ENCODE measurements around the gene CYFIP2.

- TF ChIP-seq CTCF (IDR thresholded peaks at IDR 0.05) (no peak), POLR2A (IDR thresholded peaks at IDR 0.05) (no peak), POLR2AphosphoS5 (IDR thresholded peaks at IDR 0.05; ENCODE audit: insufficient read depth in 1 of 2, low read depth in 1 of 2) (no peak)
Observed at GRCh38 chr5:157365732-157366131, 99.8 kb downstream of the CYFIP2 start.
